PC-3 (cell line): Measurements from ENCODE around the gene MLYCD.

ENCODE experiments used
- EZH2 ChIP-seq: fragments of 300-600 bp; sonication (generic); IDR thresholded peaks from one replicate; pipeline ENCODE4 v1.6.1; 2017; ENCODE audit warnings: antibody characterized with exemption, mild to moderate bottlenecking, low read length; ENCODE audit not compliant: unreplicated experiment
- EZH2phosphoT487 ChIP-seq: fragments of 300-600 bp; sonication (generic); IDR thresholded peaks from 2 replicates; pipeline ENCODE4 v1.6.1; 2018; ENCODE audit warnings: mild to moderate bottlenecking, antibody characterized with exemption, low read length, borderline replicate concordance
- TF ChIP-seq, protein P1 (sequence below): fragments of 300-600 bp; sonication (generic); conservative IDR thresholded peaks from 2 replicates; pipeline ENCODE4 v1.5.1; 2017; ENCODE audit warnings: antibody characterized with exemption, low read depth, mild to moderate bottlenecking, low read length

DNA sequence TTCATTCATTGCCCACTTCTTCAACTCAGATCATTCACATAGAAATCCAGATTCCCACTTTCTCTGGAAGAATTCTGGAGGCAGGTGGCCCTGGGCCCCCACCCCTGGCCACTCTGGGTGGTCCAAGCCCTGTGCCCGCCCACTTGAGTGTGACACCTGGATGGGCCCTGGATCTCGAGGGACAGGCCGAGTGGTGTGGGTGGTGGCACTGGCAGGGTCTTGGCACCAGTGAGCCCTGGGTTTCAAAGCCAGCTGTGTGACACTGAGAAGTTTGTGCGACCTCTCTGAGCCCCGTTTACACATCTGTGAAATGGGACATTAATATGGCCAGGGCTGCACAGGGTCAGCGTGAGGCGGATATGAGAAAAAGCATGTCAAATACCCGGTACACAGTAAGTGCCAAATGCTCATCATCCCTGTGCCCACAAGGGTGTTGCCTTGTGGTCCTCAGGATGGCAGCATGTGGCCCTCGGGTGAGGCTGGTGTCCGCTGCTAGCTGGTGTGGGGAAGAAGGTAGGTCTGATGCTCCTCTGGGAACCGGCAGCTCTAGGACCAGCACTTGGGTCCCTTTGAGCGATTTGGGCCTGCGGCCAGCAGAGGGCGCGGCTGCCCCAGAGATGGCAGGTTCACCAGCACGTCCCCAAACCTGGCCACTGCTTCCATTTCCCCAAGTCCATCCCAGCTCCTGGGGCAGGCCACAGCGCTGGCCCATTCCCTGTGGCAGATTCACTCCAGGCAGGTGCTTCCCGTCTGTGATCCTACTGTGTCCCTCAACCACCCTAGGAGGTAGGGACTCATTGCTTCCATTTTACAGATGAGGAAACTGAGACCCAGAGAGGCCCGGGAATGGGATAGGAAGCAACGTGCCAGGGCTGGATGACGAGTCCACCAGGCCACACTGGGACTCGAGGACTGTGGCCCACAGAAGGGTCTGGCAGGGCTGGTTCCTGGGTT is 57.7 kb downstream of the MLYCD start:
- TF ChIP-seq EZH2 (no peak), EZH2phosphoT487 (no peak)
- TF ChIP-seq, protein P1, sequence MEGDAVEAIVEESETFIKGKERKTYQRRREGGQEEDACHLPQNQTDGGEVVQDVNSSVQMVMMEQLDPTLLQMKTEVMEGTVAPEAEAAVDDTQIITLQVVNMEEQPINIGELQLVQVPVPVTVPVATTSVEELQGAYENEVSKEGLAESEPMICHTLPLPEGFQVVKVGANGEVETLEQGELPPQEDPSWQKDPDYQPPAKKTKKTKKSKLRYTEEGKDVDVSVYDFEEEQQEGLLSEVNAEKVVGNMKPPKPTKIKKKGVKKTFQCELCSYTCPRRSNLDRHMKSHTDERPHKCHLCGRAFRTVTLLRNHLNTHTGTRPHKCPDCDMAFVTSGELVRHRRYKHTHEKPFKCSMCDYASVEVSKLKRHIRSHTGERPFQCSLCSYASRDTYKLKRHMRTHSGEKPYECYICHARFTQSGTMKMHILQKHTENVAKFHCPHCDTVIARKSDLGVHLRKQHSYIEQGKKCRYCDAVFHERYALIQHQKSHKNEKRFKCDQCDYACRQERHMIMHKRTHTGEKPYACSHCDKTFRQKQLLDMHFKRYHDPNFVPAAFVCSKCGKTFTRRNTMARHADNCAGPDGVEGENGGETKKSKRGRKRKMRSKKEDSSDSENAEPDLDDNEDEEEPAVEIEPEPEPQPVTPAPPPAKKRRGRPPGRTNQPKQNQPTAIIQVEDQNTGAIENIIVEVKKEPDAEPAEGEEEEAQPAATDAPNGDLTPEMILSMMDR = peak; percentile 78
